Gastrocnemius medialis (tissue), 4 donors: ENCODE data around the gene C1orf35.

Experiments
- CTCF ChIP-seq, 5 experiments: fragments of 450-650 bp in 3 of 5; fragments of 200-600 bp in 2 of 5; sonication (generic) in 2 of 5; IDR thresholded peaks in 4 of 5; conservative IDR thresholded peaks in 1 of 5; 1 replicate in 4 of 5; 2 replicates in 1 of 5; pipeline ENCODE4 v1.5.1; 2016 to 2019; ENCODE audit warnings: antibody characterized with exemption in 5 of 5, mild to moderate bottlenecking in 3 of 5, moderate library complexity in 3 of 5
- POLR2A ChIP-seq, 2 donors: fragments of 450-650 bp; IDR thresholded peaks; one replicate each; pipeline ENCODE4 v1.6.1; 2017; ENCODE audit warnings: antibody characterized with exemption in 2 of 2, mild to moderate bottlenecking in 2 of 2, moderate library complexity in 2 of 2

GRCh38 chr1:228112617-228113016 lies 9.5 kb upstream of the C1orf35 start:
- no peak for TF ChIP-seq CTCF (IDR thresholded peaks at IDR 0.05 in 4 of 5, conservative IDR thresholded peaks at IDR 0.05 in 1 of 5)
- no peak for TF ChIP-seq POLR2A (IDR thresholded peaks at IDR 0.05)
